ENCODE results near the gene PNCK. TPM values are rescaled to one million over a fixed set of nuclear protein-coding genes. Genes with fewer than 3 reads are reported as not detected.
A peak's percentile ranks its signal among the peaks of the same experiment; 100 is the strongest.

PNCK gene
- total RNA-seq, 2 experiments from 2014 or later, result not detected

GRCh38 chrX:153651540-153652079 is 22.0 kb downstream of the PNCK start:
- Mint-ChIP-seq H3K4me1 (no peaks in the 10 kb centered on the region), H3K36me3 (no peaks in the 10 kb centered on the region), H3K27ac (no peak overlapping the region), H3K9me3 (ENCODE audit: low read depth) (no peaks in the 10 kb centered on the region), H3K4me3 (no peak overlapping the region), H3K27me3 (peaks cover 10% of the 10 kb centered on the region)
- CTCF ChIA-PET, result interaction anchor here (1.0 to 2.0 kb wide), 3 partner anchors 11 to 104 kb away, joined by 3 to 12 read pairs (median 3); no protein-coding TSS in a partner anchor
- no peak for DNase-seq
- ATAC-seq, result no peak

- Mint-ChIP-seq H3K4me1 (no peaks in the 10 kb centered on the region), H3K27ac (no peak overlapping the region), H3K4me3 (no peak overlapping the region), H3K27me3 (peaks cover 14% of the 10 kb centered on the region), H3K36me3 (no peaks in the 10 kb centered on the region), H3K9me3 (ENCODE audit: low read depth) (no peaks in the 10 kb centered on the region)
- DNase-seq (no peak), ATAC-seq (no peak)
- CTCF ChIA-PET, result interaction anchor here (1.0 to 2.0 kb wide), 3 partner anchors 12 to 103 kb away, joined by 3 to 12 read pairs (median 3); no protein-coding TSS in a partner anchor
Observed at GRCh38 chrX:153650959-153651358, 22.7 kb downstream of the PNCK start.

- ATAC-seq, result no peak
- peaks cover 22% of the 10 kb centered on the region for H3K27me3 Mint-ChIP-seq
Observed at GRCh38 chrX:153649915-153650782, 23.5 kb downstream of the PNCK start.

GRCh38 chrX:153649178-153649914 is 24.3 kb downstream of the PNCK start:
- CTCF ChIA-PET, result interaction anchor here (0.6 to 1.3 kb wide), 4 partner anchors 15 to 110 kb away, joined by 3 to 6 read pairs (median 4); no protein-coding TSS in a partner anchor

More at GRCh38 chrX:153649915-153650782, 23.5 kb downstream of the PNCK start:
- Mint-ChIP-seq H3K36me3 (no peaks in the 10 kb centered on the region), H3K4me3 (no peak overlapping the region), H3K4me1 (no peaks in the 10 kb centered on the region), H3K9me3 (ENCODE audit: low read depth) (no peaks in the 10 kb centered on the region), H3K27ac (no peak overlapping the region)
- DNase-seq, result no peak
- CTCF ChIA-PET, result interaction anchor here (0.6 to 1.3 kb wide), 3 partner anchors 14 to 111 kb away, joined by 3 to 6 read pairs (median 3); no protein-coding TSS in a partner anchor

GRCh38 chrX:153648358-153649177 is 25.0 kb downstream of the PNCK start:
- CTCF ChIA-PET, result interaction anchor here (0.9 to 1.3 kb wide), 4 partner anchors 13 to 109 kb away, joined by 3 to 4 read pairs (median 3); no protein-coding TSS in a partner anchor
- Mint-ChIP-seq H3K4me1 (peaks cover under 1% of the 10 kb centered on the region), H3K36me3 (no peaks in the 10 kb centered on the region), H3K4me3 (no peak overlapping the region), H3K27ac (no peak overlapping the region), H3K9me3 (ENCODE audit: low read depth) (no peaks in the 10 kb centered on the region), H3K27me3 (peaks cover 34% of the 10 kb centered on the region)
- ATAC-seq (no peak), DNase-seq (no peak)

More at GRCh38 chrX:153649178-153649914, 24.3 kb downstream of the PNCK start:
- peak; percentile 73 for ATAC-seq
- H3K36me3 Mint-ChIP-seq, result no peaks in the 10 kb centered on the region
- no peak overlapping the region for H3K4me3 Mint-ChIP-seq
- H3K27ac Mint-ChIP-seq, result no peak overlapping the region
- no peaks in the 10 kb centered on the region for H3K9me3 Mint-ChIP-seq (ENCODE audit: low read depth)
- no peaks in the 10 kb centered on the region for H3K4me1 Mint-ChIP-seq
- peak; percentile 51 for DNase-seq
- H3K27me3 Mint-ChIP-seq, result peaks cover 30% of the 10 kb centered on the region

- DNase-seq (no peak), ATAC-seq (no peak)
- Mint-ChIP-seq H3K36me3 (no peaks in the 10 kb centered on the region), H3K4me3 (no peak overlapping the region), H3K27me3 (peaks cover 41% of the 10 kb centered on the region), H3K4me1 (peaks cover 6% of the 10 kb centered on the region), H3K27ac (no peak overlapping the region), H3K9me3 (ENCODE audit: low read depth) (no peaks in the 10 kb centered on the region)
- CTCF ChIA-PET, result interaction anchor here (0.9 to 4.7 kb wide), 6 partner anchors 12 to 108 kb away, joined by 3 to 19 read pairs (median 3); no protein-coding TSS in a partner anchor
Observed at GRCh38 chrX:153647461-153648357, 25.9 kb downstream of the PNCK start.

GRCh38 chrX:153646620-153647373 is 26.8 kb downstream of the PNCK start, which contains the start of gene DUSP9:
Gene DUSP9 (plus strand): TSS chrX:153647203. CDS start chrX:153647954, 751 bp downstream.
- Mint-ChIP-seq H3K4me3 (no peak within 1 kb of the TSS), H3K36me3 (no peaks in the 10 kb centered on the region), H3K27me3 (peaks cover 43% of the 10 kb centered on the region), H3K9me3 (ENCODE audit: low read depth) (no peaks in the 10 kb centered on the region), H3K4me1 (peaks cover 7% of the 10 kb centered on the region), H3K27ac (peak within 1 kb of the TSS; percentile 8)
- DNase-seq (no peak), ATAC-seq (peak; percentile 29)
- CTCF ChIA-PET, result interaction anchor here (0.7 to 4.7 kb wide), 7 partner anchors 10 to 615 kb away, joined by 3 to 19 read pairs (median 3); no protein-coding TSS in a partner anchor

- no peaks in the 10 kb centered on the region for H3K36me3 Mint-ChIP-seq
- H3K27ac Mint-ChIP-seq, result peak overlapping the region; percentile 8
- no peaks in the 10 kb centered on the region for H3K9me3 Mint-ChIP-seq (ENCODE audit: low read depth)
- ATAC-seq (no peak), DNase-seq (no peak)
- peaks cover 49% of the 10 kb centered on the region for H3K27me3 Mint-ChIP-seq
- H3K4me3 Mint-ChIP-seq, result no peak overlapping the region
- peaks cover 7% of the 10 kb centered on the region for H3K4me1 Mint-ChIP-seq
- CTCF ChIA-PET, result interaction anchor here (0.7 to 4.7 kb wide), 8 partner anchors 9 to 614 kb away, joined by 3 to 19 read pairs (median 4); no protein-coding TSS in a partner anchor
Observed at GRCh38 chrX:153645921-153646488, 27.6 kb downstream of the PNCK start.

GRCh38 chrX:153645151-153645550 is 28.5 kb downstream of the PNCK start:
- H3K27ac Mint-ChIP-seq, result no peak overlapping the region
- CTCF ChIA-PET, result interaction anchor here (0.9 to 4.7 kb wide), 6 partner anchors 9 to 106 kb away, joined by 3 to 19 read pairs (median 4); no protein-coding TSS in a partner anchor
- ATAC-seq (no peak), DNase-seq (no peak)
- H3K27me3 Mint-ChIP-seq, result peaks cover 51% of the 10 kb centered on the region
- H3K9me3 Mint-ChIP-seq (ENCODE audit: low read depth), result no peaks in the 10 kb centered on the region
- no peaks in the 10 kb centered on the region for H3K36me3 Mint-ChIP-seq
- no peak overlapping the region for H3K4me3 Mint-ChIP-seq
- peaks cover 7% of the 10 kb centered on the region for H3K4me1 Mint-ChIP-seq

GRCh38 chrX:153644356-153645125 is 29.1 kb downstream of the PNCK start:
- no peaks in the 10 kb centered on the region for H3K9me3 Mint-ChIP-seq (ENCODE audit: low read depth)
- ATAC-seq, result peak; percentile 27
- CTCF ChIA-PET, result interaction anchor here (0.9 to 4.7 kb wide), 6 partner anchors 8 to 105 kb away, joined by 3 to 19 read pairs (median 4); no protein-coding TSS in a partner anchor
- H3K27ac Mint-ChIP-seq, result no peak overlapping the region
- H3K36me3 Mint-ChIP-seq, result no peaks in the 10 kb centered on the region
- DNase-seq, result no peak
- H3K27me3 Mint-ChIP-seq, result peaks cover 51% of the 10 kb centered on the region
- H3K4me3 Mint-ChIP-seq, result no peak overlapping the region
- peaks cover 7% of the 10 kb centered on the region for H3K4me1 Mint-ChIP-seq
